ENCODE data around the gene S100PBP.

GRCh38 chr1:32863218-32863880, 45.9 kb downstream of the S100PBP start:
- TF ChIP-seq CTCF (IDR thresholded peaks at IDR 0.05) = no peak
- TF ChIP-seq POLR2A (IDR thresholded peaks at IDR 0.05) = no peak

Data from Peyer's patch (tissue), 4 donors.